ENCODE data around the gene TECR. TPM values are rescaled to one million over a fixed set of nuclear protein-coding genes. Genes with fewer than 3 reads are reported as not detected.

TECR gene, protein sequence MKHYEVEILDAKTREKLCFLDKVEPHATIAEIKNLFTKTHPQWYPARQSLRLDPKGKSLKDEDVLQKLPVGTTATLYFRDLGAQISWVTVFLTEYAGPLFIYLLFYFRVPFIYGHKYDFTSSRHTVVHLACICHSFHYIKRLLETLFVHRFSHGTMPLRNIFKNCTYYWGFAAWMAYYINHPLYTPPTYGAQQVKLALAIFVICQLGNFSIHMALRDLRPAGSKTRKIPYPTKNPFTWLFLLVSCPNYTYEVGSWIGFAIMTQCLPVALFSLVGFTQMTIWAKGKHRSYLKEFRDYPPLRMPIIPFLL
- total RNA-seq = 22.8 TPM

DNA sequence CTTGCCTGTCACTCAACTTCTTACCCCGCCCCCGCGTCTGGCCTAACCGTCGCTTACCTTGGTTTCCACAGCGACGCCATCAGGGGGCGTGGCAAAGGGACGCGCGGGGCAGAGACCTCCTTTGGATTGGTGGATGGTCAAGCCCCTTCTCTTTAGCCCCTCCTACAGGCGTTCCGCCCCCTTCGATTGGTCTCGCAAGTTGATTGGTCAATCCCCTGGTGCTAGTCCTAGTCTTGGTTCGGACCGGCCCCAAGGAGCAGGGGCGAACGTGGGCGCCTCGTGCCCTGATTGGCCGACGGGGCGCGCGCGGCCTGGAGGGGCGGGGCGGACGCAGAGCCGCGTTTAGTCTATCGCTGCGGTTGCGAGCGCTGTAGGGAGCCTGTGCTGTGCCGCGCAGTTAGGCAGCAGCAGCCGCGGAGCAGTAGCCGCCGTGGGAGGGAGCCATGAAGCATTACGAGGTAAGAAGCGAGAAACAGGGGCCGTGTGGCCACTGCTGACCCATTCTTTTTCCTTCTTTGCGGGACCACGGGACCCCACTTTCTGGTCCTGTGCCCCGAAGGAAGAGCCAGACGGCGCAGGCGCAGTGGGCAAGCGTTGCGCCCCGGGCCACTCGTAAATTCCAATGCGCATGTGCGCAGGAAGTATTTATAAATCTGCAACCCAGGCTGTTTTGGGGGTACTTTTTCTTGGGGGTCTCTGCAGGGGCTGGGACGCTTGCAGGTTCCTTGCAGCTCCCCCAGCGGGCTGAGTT lies at the start of gene TECR:
TECR (plus strand) TSS at position 341 of the 751 bp plus-strand sequence; CDS start at position 444, 103 bp downstream.

DNA sequence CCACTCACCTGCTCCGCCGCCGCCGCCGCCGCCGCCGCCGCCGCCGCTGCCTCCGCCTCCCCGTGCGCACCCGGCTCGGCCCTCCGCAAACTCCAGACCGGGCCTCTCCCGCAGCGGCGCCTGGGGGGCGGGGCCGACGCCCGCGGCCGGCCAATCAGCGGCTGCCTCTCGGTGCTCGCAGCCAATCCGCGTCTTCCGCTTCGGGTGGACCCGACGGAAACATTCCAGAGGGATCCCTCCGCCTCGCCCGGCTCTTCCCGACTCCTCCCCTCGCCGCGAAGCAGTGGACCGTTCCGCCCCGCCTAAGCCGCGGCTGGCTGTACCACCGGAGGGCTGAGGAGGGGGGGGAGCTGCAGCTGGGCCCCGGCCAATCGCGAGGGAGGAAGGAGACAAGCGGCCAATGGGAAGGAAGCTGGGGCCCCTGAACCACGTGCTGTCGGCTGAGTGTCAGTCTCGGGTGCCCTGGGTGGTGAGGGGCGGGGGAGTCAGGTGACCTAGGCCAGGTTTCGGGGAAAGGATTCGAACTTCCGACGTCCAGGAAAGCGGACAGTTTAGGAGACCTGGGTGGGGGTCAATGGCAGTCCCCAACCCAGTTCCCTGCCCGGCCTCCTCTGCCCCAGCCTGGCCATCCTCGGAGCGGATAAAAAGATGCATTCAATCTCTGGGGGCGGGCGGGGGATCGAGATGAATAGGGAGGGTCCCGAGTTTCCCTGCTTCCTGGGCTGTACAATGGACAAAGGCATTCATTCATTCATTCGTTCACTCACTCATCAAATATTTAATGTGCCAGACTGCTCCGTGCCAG lies 33.2 kb upstream of the TECR start, which contains the start of gene GIPC1:
GIPC1 (minus strand) TSS at position 99 of the 805 bp plus-strand sequence. CDS start 13,151 bp downstream, outside the sequence.

DNA sequence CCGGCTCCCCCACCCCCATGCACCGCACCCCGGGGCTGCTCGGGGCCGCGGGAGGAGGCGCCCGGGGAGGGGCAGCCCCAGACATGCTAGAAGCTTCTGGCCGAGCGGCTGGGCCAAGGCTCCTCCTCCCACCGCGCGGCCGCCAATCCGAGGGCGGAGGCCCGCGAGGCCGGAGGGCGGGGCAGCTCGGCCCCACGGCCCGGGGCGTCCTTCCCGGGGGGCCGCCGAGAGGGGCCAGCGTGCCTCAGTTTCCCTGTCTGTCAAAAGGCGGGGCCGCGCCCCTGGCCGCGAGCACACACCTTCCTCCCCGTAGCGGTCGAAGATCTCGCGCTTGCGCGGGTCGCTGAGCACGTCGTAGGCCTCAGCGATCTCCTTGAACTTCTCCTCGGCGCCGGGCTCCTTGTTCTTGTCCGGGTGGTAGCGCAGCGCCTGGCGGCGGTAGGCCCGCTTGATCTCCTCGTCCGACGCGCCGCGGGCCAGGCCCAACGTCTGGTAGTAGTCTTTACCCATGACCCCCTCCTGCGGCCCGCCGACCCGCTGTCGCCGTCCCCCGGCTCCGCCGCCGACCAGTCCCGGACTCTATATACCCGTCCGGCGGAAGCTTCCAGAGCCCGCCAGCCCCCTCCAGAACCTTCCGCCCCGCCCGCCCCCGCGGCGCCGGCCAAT lies 11.4 kb upstream of the TECR start, which contains the start of gene DNAJB1:
DNAJB1 (minus strand) TSS at position 558 of the 666 bp plus-strand sequence; CDS start at position 510, 48 bp downstream.

DNA sequence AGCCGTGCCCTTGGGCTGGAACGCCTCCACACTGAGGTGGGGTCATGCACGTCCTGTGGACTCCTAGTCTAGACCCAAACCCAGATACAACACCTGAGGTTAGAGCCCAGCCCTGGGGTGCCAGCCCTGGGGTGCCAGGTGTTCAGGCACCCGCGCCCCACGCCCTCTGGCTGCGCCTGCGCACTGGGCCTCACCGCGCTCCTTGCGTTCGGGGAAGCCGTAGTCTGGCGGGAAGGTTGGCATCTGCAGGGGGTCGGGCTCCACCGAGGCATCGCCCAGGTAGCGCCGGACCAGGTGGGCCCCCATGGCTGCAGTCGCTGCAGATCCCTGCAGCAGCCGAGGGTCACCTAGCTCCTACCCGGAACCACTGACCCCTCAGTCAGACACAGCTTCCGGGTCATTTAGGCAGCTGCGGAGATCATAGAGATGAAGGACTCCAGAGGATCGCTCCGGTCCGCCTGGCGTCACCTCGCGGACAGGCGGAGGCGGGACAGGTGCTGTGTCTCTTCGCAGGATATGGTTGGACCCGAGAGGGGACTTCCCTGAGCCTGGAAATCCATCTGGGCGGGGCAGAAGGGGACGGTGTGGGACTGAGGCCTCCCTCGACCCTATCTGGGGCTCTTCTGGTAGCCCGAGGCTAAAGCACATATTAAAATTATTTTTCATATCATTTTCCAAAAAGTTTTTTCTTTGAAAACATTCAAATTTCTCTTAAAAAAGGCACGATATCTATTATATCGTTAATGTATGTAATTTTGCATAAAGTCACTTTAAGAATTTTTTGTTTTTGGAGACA lies 42.5 kb downstream of the TECR start, which contains the start of gene NDUFB7:
NDUFB7 (minus strand) TSS at position 372 of the 796 bp plus-strand sequence; CDS start at position 306, 66 bp downstream.

DNA sequence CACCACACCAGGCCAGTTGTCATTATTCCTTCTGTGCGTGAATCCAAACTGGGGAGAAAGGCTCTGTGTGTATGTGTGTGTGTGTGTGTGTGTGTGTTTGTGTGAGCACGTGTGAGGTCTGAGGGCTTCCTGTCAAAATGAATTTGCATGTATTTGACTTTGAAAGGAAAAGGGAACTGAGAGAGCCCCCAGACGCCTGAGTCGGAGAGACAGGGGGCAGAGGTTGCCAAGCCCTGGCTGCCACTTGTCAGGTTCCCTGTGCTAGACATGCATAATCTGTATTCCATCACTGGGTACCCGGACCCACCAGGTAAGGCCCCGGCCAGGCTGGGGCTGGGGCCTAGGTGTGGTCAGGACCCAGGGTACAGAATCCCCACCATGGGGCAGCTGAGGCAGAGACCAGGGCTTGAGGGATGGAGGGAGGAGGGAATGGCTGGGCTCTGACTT lies 53.5 kb downstream of the TECR start, which contains the start of gene CLEC17A:
CLEC17A (plus strand) TSS at position 191 of the 447 bp plus-strand sequence; CDS start at position 268, 77 bp downstream.

Small RNAs within 50 kb of the gene (small RNA-seq; reads per million reads assigned to genes)
- not detected for gene RN7SL842P
- gene SNRPGP15 = not detected

Other genes with a start within 250 kb of the TECR start
- 2.3 TPM for gene ADGRE5, start 148.2 kb upstream of the TECR start, total RNA-seq
- gene DDX39A, start 110.3 kb upstream of the TECR start, total RNA-seq = 32.1 TPM
- 69.9 TPM for gene PKN1, start 96.3 kb upstream of the TECR start, total RNA-seq
- 0.69 TPM for gene PTGER1, start 54.2 kb upstream of the TECR start, total RNA-seq
- 45.0 TPM for gene GIPC1, start 33.5 kb upstream of the TECR start, total RNA-seq
- 49.4 TPM for gene DNAJB1, start 11.2 kb upstream of the TECR start, total RNA-seq
- 169 TPM for gene NDUFB7, start 42.5 kb downstream of the TECR start, total RNA-seq
- 0.46 TPM for gene CLEC17A, start 53.5 kb downstream of the TECR start, total RNA-seq
- not detected for gene ADGRE3, start 145.2 kb downstream of the TECR start, total RNA-seq
- gene ZNF333, start 160.5 kb downstream of the TECR start, total RNA-seq = 30.0 TPM
- under 0.01 TPM for gene ADGRE2, start 249.0 kb downstream of the TECR start, total RNA-seq

All from diencephalon (tissue), 1 donor.